Kidney capillary endothelial cell (primary cell): ENCODE data around the gene FAM114A1.

Experiments
- DNase-seq: peaks from one replicate; pipeline ENCODE4 v3.0.0-alpha.2; 2018; ENCODE audit warnings: low spot score

The FAM114A1 gene

GRCh38 chr4:38867478-38868058 lies at the start of gene FAM114A1:
TSS of gene FAM114A1 (plus strand) at chr4:38867806. CDS start at chr4:38878079, 10,273 bp downstream.
- DNase-seq = peak; percentile 71

- no peak for DNase-seq
Observed at GRCh38 chr4:38818441-38818976, 49.1 kb upstream of the FAM114A1 start.

- DNase-seq = no peak
Observed at GRCh38 chr4:38819569-38819968, 48.0 kb upstream of the FAM114A1 start.

- DNase-seq = no peak
Observed at GRCh38 chr4:38820329-38821061, 47.1 kb upstream of the FAM114A1 start.

GRCh38 chr4:38821739-38822138 lies 45.9 kb upstream of the FAM114A1 start:
- no peak for DNase-seq

- no peak for DNase-seq
Observed at GRCh38 chr4:38822748-38823303, 44.8 kb upstream of the FAM114A1 start.

GRCh38 chr4:38823766-38824165 lies 43.8 kb upstream of the FAM114A1 start:
- DNase-seq = no peak

GRCh38 chr4:38829237-38829636 lies 38.4 kb upstream of the FAM114A1 start:
- no peak for DNase-seq

GRCh38 chr4:38831653-38832052 lies 36.0 kb upstream of the FAM114A1 start:
- no peak for DNase-seq

- no peak for DNase-seq
Observed at GRCh38 chr4:38832206-38832605, 35.4 kb upstream of the FAM114A1 start.

- no peak for DNase-seq
Observed at GRCh38 chr4:38832624-38833528, 34.7 kb upstream of the FAM114A1 start.

- no peak for DNase-seq
Observed at GRCh38 chr4:38834570-38834969, 33.0 kb upstream of the FAM114A1 start.

- no peak for DNase-seq
Observed at GRCh38 chr4:38837334-38837733, 30.3 kb upstream of the FAM114A1 start.

GRCh38 chr4:38837849-38838248 lies 29.8 kb upstream of the FAM114A1 start:
- peak; percentile 23 for DNase-seq

GRCh38 chr4:38842994-38843393 lies 24.6 kb upstream of the FAM114A1 start:
- no peak for DNase-seq

- DNase-seq = no peak
Observed at GRCh38 chr4:38846015-38846414, 21.6 kb upstream of the FAM114A1 start.

- no peak for DNase-seq
Observed at GRCh38 chr4:38855466-38855865, 12.1 kb upstream of the FAM114A1 start.

- DNase-seq = no peak
Observed at GRCh38 chr4:38856046-38856445, 11.6 kb upstream of the FAM114A1 start.

- peak; percentile 69 for DNase-seq
Observed at GRCh38 chr4:38856524-38857337, 10.9 kb upstream of the FAM114A1 start, which contains the start of gene TLR6. TSS of gene TLR6 (minus strand) at chr4:38856817. CDS start at chr4:38829473, 27,344 bp downstream.

GRCh38 chr4:38857354-38858096 lies 10.1 kb upstream of the FAM114A1 start:
- peak; percentile 93 for DNase-seq

GRCh38 chr4:38858097-38858420 lies 9.5 kb upstream of the FAM114A1 start:
- DNase-seq = no peak
